ENCODE results near the gene COG5.

DNA sequence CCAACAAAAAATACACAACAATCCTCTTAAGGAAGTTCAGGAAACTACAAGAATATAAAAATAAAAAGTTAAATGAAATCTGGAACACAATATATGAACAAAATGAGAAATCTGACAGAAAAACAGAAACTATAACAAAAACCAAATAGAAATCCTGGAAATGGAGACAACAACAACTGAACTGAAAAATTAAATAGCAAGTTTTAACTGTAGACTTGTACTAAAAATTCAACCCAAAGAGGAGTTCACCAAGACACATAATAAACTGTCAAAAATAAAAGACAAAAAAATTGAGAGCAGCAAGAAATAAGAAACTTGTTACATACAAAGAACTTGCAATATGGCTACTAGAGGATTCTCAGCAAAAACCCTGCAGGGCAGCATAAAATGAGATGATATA, 349.8 kb downstream of the COG5 start:
- TF ChIP-seq, protein P1, sequence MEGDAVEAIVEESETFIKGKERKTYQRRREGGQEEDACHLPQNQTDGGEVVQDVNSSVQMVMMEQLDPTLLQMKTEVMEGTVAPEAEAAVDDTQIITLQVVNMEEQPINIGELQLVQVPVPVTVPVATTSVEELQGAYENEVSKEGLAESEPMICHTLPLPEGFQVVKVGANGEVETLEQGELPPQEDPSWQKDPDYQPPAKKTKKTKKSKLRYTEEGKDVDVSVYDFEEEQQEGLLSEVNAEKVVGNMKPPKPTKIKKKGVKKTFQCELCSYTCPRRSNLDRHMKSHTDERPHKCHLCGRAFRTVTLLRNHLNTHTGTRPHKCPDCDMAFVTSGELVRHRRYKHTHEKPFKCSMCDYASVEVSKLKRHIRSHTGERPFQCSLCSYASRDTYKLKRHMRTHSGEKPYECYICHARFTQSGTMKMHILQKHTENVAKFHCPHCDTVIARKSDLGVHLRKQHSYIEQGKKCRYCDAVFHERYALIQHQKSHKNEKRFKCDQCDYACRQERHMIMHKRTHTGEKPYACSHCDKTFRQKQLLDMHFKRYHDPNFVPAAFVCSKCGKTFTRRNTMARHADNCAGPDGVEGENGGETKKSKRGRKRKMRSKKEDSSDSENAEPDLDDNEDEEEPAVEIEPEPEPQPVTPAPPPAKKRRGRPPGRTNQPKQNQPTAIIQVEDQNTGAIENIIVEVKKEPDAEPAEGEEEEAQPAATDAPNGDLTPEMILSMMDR (conservative IDR thresholded peaks at IDR 0.05; ENCODE audit: low read depth, low read length): no peak
- TF ChIP-seq EZH2 (IDR thresholded peaks at IDR 0.05; ENCODE audit: borderline replicate concordance, low read depth, low read length, poor library complexity, severe bottlenecking): no peak
